Endothelial cell (in vitro differentiated cells): Measurements from ENCODE around the gene NUCB1. TPM values are rescaled to one million over a fixed set of nuclear protein-coding genes. Genes with fewer than 3 reads are reported as not detected.
A peak's percentile ranks its signal among the peaks of the same experiment; 100 is the strongest.
"Not testable (repeated sequence)": the region's sequence is repeated elsewhere in the genome, so short reads cannot be mapped to it uniquely, and the experiment has no call there.

ENCODE experiments used
- DNase-seq: peaks from one replicate; pipeline ENCODE4 v3.0.0; 2021; ENCODE audit warnings: low spot score
- H3K27ac Mint-ChIP-seq: one replicate; pipeline ENCODE4 v1.8.0; 2021; ENCODE audit warnings: mixed read lengths, inconsistent platforms; ENCODE audit not compliant: unreplicated experiment
- H3K27me3 Mint-ChIP-seq: one replicate; pipeline ENCODE4 v1.8.0; 2021; ENCODE audit warnings: mild to moderate bottlenecking, moderate library complexity, mixed read lengths, inconsistent platforms; ENCODE audit not compliant: unreplicated experiment
- H3K36me3 Mint-ChIP-seq: one replicate; pipeline ENCODE4 v1.8.0; 2021; ENCODE audit warnings: mild to moderate bottlenecking, low read depth, mixed read lengths, inconsistent platforms; ENCODE audit not compliant: unreplicated experiment
- H3K4me1 Mint-ChIP-seq: one replicate; pipeline ENCODE4 v1.8.0; 2021; ENCODE audit warnings: mild to moderate bottlenecking, mixed read lengths, inconsistent platforms; ENCODE audit not compliant: unreplicated experiment
- H3K4me3 Mint-ChIP-seq: one replicate; pipeline ENCODE4 v1.8.0; 2021; ENCODE audit warnings: mild to moderate bottlenecking, mixed read lengths, inconsistent platforms; ENCODE audit not compliant: unreplicated experiment
- H3K9me3 Mint-ChIP-seq: one replicate; pipeline ENCODE4 v1.8.0; 2021; ENCODE audit warnings: mixed read lengths, inconsistent platforms; ENCODE audit not compliant: unreplicated experiment
- CTCF ChIP-seq: fragments of 200-600 bp; sonication (generic); IDR thresholded peaks from one replicate; pipeline ENCODE4 v1.5.0; 2021; ENCODE audit warnings: antibody characterized with exemption; ENCODE audit not compliant: unreplicated experiment
- total RNA-seq: library from RNA; stranded (reverse); fragmentation: NEBNext Ultra II Directional; extraction: Animal tissue kit (Norgen Biotek cat#: 25700); gene quantifications from one replicate; pipeline ENCODE4 v1.2.1, GENCODE V29; 2021; ENCODE audit not compliant: unreplicated experiment

The NUCB1 gene
- total RNA-seq, 1 donor from 2014 or later = 244 TPM

GRCh38 chr19:48905664-48906063, 5.6 kb downstream of the NUCB1 start:
- H3K36me3 Mint-ChIP-seq = peaks cover 31% of the 10 kb centered on the region
- no peak for DNase-seq

GRCh38 chr19:48906324-48906723, 6.2 kb downstream of the NUCB1 start:
- TF ChIP-seq CTCF = no peak
- DNase-seq = no peak
- peaks cover 36% of the 10 kb centered on the region for H3K36me3 Mint-ChIP-seq
- no peaks in the 10 kb centered on the region for H3K9me3 Mint-ChIP-seq
- no peaks in the 10 kb centered on the region for H3K4me1 Mint-ChIP-seq
- H3K4me3 Mint-ChIP-seq = no peak overlapping the region
- H3K27me3 Mint-ChIP-seq = peaks cover 7% of the 10 kb centered on the region
- H3K27ac Mint-ChIP-seq = no peak overlapping the region

More at GRCh38 chr19:48905664-48906063, 5.6 kb downstream of the NUCB1 start:
- Mint-ChIP-seq H3K27ac (no peak overlapping the region), H3K9me3 (no peaks in the 10 kb centered on the region), H3K4me3 (no peak overlapping the region), H3K27me3 (peaks cover 7% of the 10 kb centered on the region), H3K4me1 (peaks cover 5% of the 10 kb centered on the region)
- no peak for TF ChIP-seq CTCF

- Mint-ChIP-seq H3K36me3 (peaks cover 42% of the 10 kb centered on the region), H3K27me3 (peaks cover 5% of the 10 kb centered on the region), H3K9me3 (no peaks in the 10 kb centered on the region), H3K4me1 (no peaks in the 10 kb centered on the region), H3K4me3 (no peak overlapping the region), H3K27ac (no peak overlapping the region)
- DNase-seq = no peak
- TF ChIP-seq CTCF = no peak
Measured at GRCh38 chr19:48907671-48908070, 7.6 kb downstream of the NUCB1 start.

- H3K36me3 Mint-ChIP-seq = peaks cover 53% of the 10 kb centered on the region
Measured at GRCh38 chr19:48909424-48910077, 9.4 kb downstream of the NUCB1 start.

GRCh38 chr19:48910803-48911202, 10.7 kb downstream of the NUCB1 start:
- Mint-ChIP-seq H3K27me3 (no peaks in the 10 kb centered on the region), H3K36me3 (peaks cover 45% of the 10 kb centered on the region), H3K4me3 (peak overlapping the region; percentile 21), H3K9me3 (no peaks in the 10 kb centered on the region), H3K4me1 (no peaks in the 10 kb centered on the region), H3K27ac (no peak overlapping the region)
- DNase-seq = no peak
- no peak for TF ChIP-seq CTCF

More at GRCh38 chr19:48909424-48910077, 9.4 kb downstream of the NUCB1 start:
- H3K4me1 Mint-ChIP-seq, H3K4me3 Mint-ChIP-seq, H3K27me3 Mint-ChIP-seq, H3K27ac Mint-ChIP-seq, DNase-seq, H3K9me3 Mint-ChIP-seq: not testable (repeated sequence)
